SKM-1 (cell line): ENCODE measurements around the gene BMPR1B.
"Not testable (repeated sequence)": the region's sequence is repeated elsewhere in the genome, so short reads cannot be mapped to it uniquely, and the experiment has no call there.

Experiments used
- DNase-seq: peaks from one replicate; lab custom pipeline; 2025; ENCODE audit not compliant: unreplicated experiment; lab: John Stamatoyannopoulos, UW

Gene BMPR1B

GRCh38 chr4:94831607-94832006, 73.9 kb downstream of the BMPR1B start:
- DNase-seq = no peak

GRCh38 chr4:94832329-94832728, 74.6 kb downstream of the BMPR1B start:
- not testable (repeated sequence) for DNase-seq

- no peak for DNase-seq
These were observed 75.6 kb downstream of the BMPR1B start for GRCh38 chr4:94833394-94833793.

GRCh38 chr4:94834501-94834900, 76.7 kb downstream of the BMPR1B start:
- DNase-seq = no peak

GRCh38 chr4:94841166-94841863, 83.6 kb downstream of the BMPR1B start:
- not testable (repeated sequence) for DNase-seq

GRCh38 chr4:94841864-94842221, 84.1 kb downstream of the BMPR1B start:
- DNase-seq = no peak

- DNase-seq = no peak
These were observed 85.5 kb downstream of the BMPR1B start for GRCh38 chr4:94843216-94843615.

GRCh38 chr4:94848326-94848725, 90.6 kb downstream of the BMPR1B start:
- DNase-seq = no peak

- no peak for DNase-seq
These were observed 92.1 kb downstream of the BMPR1B start for GRCh38 chr4:94849901-94850300.

GRCh38 chr4:94852616-94853015, 94.9 kb downstream of the BMPR1B start:
- no peak for DNase-seq

GRCh38 chr4:94856030-94856429, 98.3 kb downstream of the BMPR1B start:
- DNase-seq = no peak

- no peak for DNase-seq
These were observed 112.4 kb downstream of the BMPR1B start for GRCh38 chr4:94870146-94870545.

- no peak for DNase-seq
These were observed 114.0 kb downstream of the BMPR1B start for GRCh38 chr4:94871644-94872305.

- no peak for DNase-seq
These were observed 120.2 kb downstream of the BMPR1B start for GRCh38 chr4:94877973-94878372.

GRCh38 chr4:94880956-94881355, 123.2 kb downstream of the BMPR1B start:
- DNase-seq = no peak

- no peak for DNase-seq
These were observed 125.0 kb downstream of the BMPR1B start for GRCh38 chr4:94882756-94883155.

- no peak for DNase-seq
These were observed 129.3 kb downstream of the BMPR1B start for GRCh38 chr4:94887027-94887426.

- DNase-seq = no peak
These were observed 131.8 kb downstream of the BMPR1B start for GRCh38 chr4:94889523-94889922.

GRCh38 chr4:94889946-94890345, 132.2 kb downstream of the BMPR1B start:
- no peak for DNase-seq

GRCh38 chr4:94890579-94890978, 132.8 kb downstream of the BMPR1B start:
- no peak for DNase-seq

- no peak for DNase-seq
These were observed 134.3 kb downstream of the BMPR1B start for GRCh38 chr4:94892051-94892450.

GRCh38 chr4:94895081-94895480, 137.3 kb downstream of the BMPR1B start:
- no peak for DNase-seq

- DNase-seq = no peak
These were observed 139.3 kb downstream of the BMPR1B start for GRCh38 chr4:94897023-94897422.
